Glutamatergic neuron (in vitro differentiated cells): ENCODE data around the gene CCNT2. TPM values are rescaled to one million over a fixed set of nuclear protein-coding genes. Genes with fewer than 3 reads are reported as not detected.

Experiments
- DNase-seq: peaks from one replicate; pipeline ENCODE4 v3.0.0; 2022
- H3K27ac Mint-ChIP-seq: one replicate; pipeline ENCODE4 v1.8.0; 2020; ENCODE audit warnings: mild to moderate bottlenecking, mixed read lengths, inconsistent platforms; ENCODE audit not compliant: unreplicated experiment
- H3K27me3 Mint-ChIP-seq: one replicate; pipeline ENCODE4 v1.8.0; 2020; ENCODE audit warnings: mild to moderate bottlenecking, moderate library complexity, mixed read lengths, inconsistent platforms; ENCODE audit not compliant: unreplicated experiment
- H3K36me3 Mint-ChIP-seq: one replicate; pipeline ENCODE4 v1.8.0; 2020; ENCODE audit warnings: mild to moderate bottlenecking, mixed read lengths, inconsistent platforms; ENCODE audit not compliant: unreplicated experiment
- H3K4me1 Mint-ChIP-seq: one replicate; pipeline ENCODE4 v1.8.0; 2020; ENCODE audit warnings: mild to moderate bottlenecking, low read depth, mixed read lengths, inconsistent platforms; ENCODE audit not compliant: unreplicated experiment
- H3K4me3 Mint-ChIP-seq: one replicate; pipeline ENCODE4 v1.8.0; 2020; ENCODE audit warnings: mild to moderate bottlenecking, mixed read lengths, inconsistent platforms; ENCODE audit not compliant: unreplicated experiment
- H3K9me3 Mint-ChIP-seq: one replicate; pipeline ENCODE4 v1.8.0; 2020; ENCODE audit warnings: mild to moderate bottlenecking, moderate library complexity, mixed read lengths, inconsistent platforms; ENCODE audit not compliant: unreplicated experiment
- total RNA-seq: library from RNA; stranded (reverse); fragmentation: NEBNext Ultra II Directional; extraction: Animal tissue kit (Norgen Biotek cat#: 25700); gene quantifications from one replicate; pipeline ENCODE4 v1.2.1, GENCODE V29; 2021; ENCODE audit not compliant: unreplicated experiment
- TF ChIP-seq, protein P1 (sequence below): fragments of 200-600 bp; sonication (generic); IDR thresholded peaks from one replicate; pipeline ENCODE4 v1.5.0; 2021; ENCODE audit not compliant: partially characterized antibody, unreplicated experiment

CCNT2 gene
- total RNA-seq, 1 donor from 2014 or later, result 70.0 TPM

DNA sequence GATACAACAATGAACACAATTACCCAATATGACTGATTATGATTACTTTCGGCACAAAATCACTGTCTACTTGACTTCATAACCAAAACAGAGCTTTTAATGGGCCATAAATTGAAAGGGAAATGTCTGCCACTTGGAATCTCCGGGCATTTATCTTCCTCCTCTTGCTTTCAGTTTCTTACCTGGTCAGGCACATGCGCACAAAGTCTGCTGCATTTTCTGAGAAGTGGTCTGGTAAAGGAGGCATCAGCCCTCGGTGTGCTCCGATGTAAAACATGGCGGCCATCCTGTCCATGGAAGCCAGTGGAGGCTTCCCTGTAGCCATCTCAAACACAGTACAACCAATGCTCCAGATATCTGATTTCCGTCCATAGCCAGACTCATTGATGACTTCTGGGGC is 62.0 kb downstream of the CCNT2 start:
- Mint-ChIP-seq H3K27me3 (peaks cover 5% of the 10 kb centered on the region), H3K9me3 (no peaks in the 10 kb centered on the region), H3K36me3 (peaks cover 4% of the 10 kb centered on the region), H3K27ac (no peak overlapping the region), H3K4me3 (no peak overlapping the region), H3K4me1 (peaks cover 10% of the 10 kb centered on the region)
- no peak for DNase-seq
- TF ChIP-seq, protein P1, sequence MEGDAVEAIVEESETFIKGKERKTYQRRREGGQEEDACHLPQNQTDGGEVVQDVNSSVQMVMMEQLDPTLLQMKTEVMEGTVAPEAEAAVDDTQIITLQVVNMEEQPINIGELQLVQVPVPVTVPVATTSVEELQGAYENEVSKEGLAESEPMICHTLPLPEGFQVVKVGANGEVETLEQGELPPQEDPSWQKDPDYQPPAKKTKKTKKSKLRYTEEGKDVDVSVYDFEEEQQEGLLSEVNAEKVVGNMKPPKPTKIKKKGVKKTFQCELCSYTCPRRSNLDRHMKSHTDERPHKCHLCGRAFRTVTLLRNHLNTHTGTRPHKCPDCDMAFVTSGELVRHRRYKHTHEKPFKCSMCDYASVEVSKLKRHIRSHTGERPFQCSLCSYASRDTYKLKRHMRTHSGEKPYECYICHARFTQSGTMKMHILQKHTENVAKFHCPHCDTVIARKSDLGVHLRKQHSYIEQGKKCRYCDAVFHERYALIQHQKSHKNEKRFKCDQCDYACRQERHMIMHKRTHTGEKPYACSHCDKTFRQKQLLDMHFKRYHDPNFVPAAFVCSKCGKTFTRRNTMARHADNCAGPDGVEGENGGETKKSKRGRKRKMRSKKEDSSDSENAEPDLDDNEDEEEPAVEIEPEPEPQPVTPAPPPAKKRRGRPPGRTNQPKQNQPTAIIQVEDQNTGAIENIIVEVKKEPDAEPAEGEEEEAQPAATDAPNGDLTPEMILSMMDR, result no peak

DNA sequence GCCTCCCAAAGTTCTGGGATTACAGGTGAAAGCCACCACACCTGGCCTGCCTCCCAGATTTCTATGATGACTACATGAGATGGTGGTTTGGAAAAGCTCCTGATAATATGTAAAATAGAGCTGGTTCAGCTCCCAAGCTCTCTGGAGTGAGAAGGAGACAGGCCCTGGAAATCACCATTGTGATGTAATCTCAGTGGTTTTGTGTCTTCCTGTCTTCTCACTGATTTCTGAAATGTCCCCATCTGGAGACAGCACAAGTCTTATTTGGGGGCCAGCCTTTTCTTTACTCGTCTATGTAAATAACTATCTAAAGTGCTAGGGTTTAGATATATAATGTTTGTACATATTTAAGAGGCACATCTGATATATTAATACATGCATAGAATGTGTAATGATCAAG is 64.0 kb downstream of the CCNT2 start:
- Mint-ChIP-seq H3K27me3 (peaks cover 2% of the 10 kb centered on the region), H3K4me1 (peaks cover 7% of the 10 kb centered on the region), H3K36me3 (no peaks in the 10 kb centered on the region), H3K27ac (no peak overlapping the region), H3K9me3 (no peaks in the 10 kb centered on the region), H3K4me3 (no peak overlapping the region)
- no peak for DNase-seq
- TF ChIP-seq, protein P1, result no peak

DNA sequence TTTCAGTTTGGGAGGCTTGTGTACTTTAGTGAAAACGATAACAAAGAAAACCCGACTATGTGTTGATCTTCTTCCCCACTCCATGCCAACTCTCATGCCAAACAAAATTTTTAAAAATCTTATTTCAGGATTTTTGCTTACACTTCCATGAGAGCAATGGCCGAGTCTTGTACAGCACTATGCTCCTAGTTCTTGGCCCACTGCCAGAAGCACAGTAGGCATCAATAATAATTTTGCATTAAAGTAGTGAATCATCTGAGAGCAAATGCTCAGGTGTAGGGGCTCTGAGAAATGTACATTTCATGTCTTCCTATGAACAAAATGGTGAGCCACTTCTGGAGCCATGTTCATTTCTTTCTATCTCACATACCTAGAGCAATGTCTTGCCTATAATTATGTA is 66.4 kb downstream of the CCNT2 start:
- DNase-seq, result no peak
- TF ChIP-seq, protein P1, result no peak
- no peak overlapping the region for H3K4me3 Mint-ChIP-seq
- no peak overlapping the region for H3K27ac Mint-ChIP-seq
- peaks cover 3% of the 10 kb centered on the region for H3K4me1 Mint-ChIP-seq
- H3K36me3 Mint-ChIP-seq, result no peaks in the 10 kb centered on the region
- H3K27me3 Mint-ChIP-seq, result peaks cover 2% of the 10 kb centered on the region
- no peaks in the 10 kb centered on the region for H3K9me3 Mint-ChIP-seq

DNA sequence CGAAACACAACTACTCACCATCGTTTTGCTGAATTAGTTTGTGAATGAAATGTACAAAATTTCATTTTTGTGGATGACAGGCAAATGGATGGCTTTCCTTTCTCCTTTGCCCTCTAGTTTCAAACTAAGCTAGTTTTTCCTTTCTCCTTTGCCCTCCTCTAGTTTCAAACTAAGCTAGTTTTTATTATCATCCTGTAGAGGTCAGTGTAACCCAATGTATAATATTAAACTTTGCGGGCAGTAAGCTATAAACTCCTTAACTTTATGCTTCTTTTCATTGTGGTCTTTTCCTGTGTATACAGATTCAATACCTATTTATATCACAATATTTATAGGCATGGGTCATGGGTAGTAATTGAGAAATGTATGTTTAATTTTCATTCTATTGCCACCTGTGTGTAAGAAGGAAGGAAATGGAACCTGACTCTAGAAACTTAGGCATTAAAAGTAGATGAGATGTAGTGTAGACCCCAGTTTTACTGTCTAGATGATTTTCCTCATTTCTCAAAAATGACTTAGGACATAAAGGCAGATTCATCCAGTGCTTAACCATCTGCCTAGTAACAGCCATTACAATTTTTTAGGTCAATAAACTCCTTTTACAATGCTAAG is 70.5 kb downstream of the CCNT2 start:
- H3K9me3 Mint-ChIP-seq, result no peaks in the 10 kb centered on the region
- DNase-seq, result no peak
- H3K27me3 Mint-ChIP-seq, result no peaks in the 10 kb centered on the region
- TF ChIP-seq, protein P1, result peak; percentile 31
- no peak overlapping the region for H3K27ac Mint-ChIP-seq
- H3K4me1 Mint-ChIP-seq, result no peaks in the 10 kb centered on the region
- no peak overlapping the region for H3K4me3 Mint-ChIP-seq
- no peaks in the 10 kb centered on the region for H3K36me3 Mint-ChIP-seq

DNA sequence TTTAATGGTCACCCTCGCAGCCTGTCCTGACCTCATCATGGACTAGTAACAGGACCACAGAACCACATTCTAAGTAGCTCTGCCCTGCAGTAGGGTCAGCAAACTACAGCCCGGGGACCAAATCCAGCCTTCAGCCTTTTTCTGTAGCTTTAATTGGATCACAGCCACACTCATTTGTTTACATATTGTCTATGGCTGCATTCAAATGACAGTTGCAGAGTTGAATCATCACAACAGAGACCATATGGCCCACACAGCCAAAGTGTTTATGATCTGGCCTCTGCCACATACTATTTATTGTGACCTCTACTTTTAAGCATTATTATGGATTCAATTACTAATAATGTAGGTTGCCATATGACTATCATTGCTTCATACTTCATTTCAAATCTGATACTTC is 80.9 kb downstream of the CCNT2 start:
- Mint-ChIP-seq H3K4me1 (peaks cover 5% of the 10 kb centered on the region), H3K9me3 (peaks cover 2% of the 10 kb centered on the region), H3K36me3 (no peaks in the 10 kb centered on the region), H3K4me3 (no peak overlapping the region), H3K27ac (no peak overlapping the region), H3K27me3 (peaks cover 5% of the 10 kb centered on the region)
- TF ChIP-seq, protein P1, result no peak
- no peak for DNase-seq
